ENCODE measurements around the gene FOXC1. TPM values are rescaled to one million over a fixed set of nuclear protein-coding genes. Genes with fewer than 3 reads are reported as not detected.

The FOXC1 gene
- total and polyA plus RNA-seq, 2 of the 13 experiments (the other 11 are each of a cell fraction or from before 2014, with no cell fraction given) = 0.44 to 0.55 TPM

- ChIA-PET CTCF (ENCODE audit: low intra/inter-chr PET ratio, low total read pairs) (no interaction called here), POLR2A (no interaction called here)
- no peak overlapping the region for H3K9ac ChIP-seq (ENCODE audit: insufficient read depth, low read depth, low read length)
- H3K27me3 ChIP-seq (ENCODE audit: control insufficient read depth in 1 of 2, insufficient read depth in 2 of 2, low read length in 2 of 2) = peaks cover 11 to 37% of the 10 kb centered on the region in 2 experiments; a peak in 4 of 5 replicates
- TF ChIP-seq ZNF512B (CRISPR knock-in tag; IDR thresholded peaks at IDR 0.05; ENCODE audit: borderline replicate concordance) = no peak
- H3K36me3 ChIP-seq (replicated peaks in 1 of 2; ENCODE audit: control insufficient read depth in 1 of 2, insufficient read depth in 2 of 2, low read length in 2 of 2) = no peaks in the 10 kb centered on the region
- intact Hi-C loops (cut with micrococcal nuclease; ENCODE audit: unreplicated experiment) = loop anchor here (10.0 kb wide), 1 partner anchor 1464 kb away; no protein-coding TSS in a partner anchor
- BruUV-seq (replicated peaks) = no TSS peak
- DNase-seq (ENCODE audit: low spot score) (no peak), ATAC-seq (no peak), FAIRE-seq (no peak)
- in situ Hi-C loops (cut with HindIII; ENCODE audit: extremely low pct_ligation_motif_present, low pct_unique_long_range_greater_than_20kb) = loop anchor here (5.0 kb wide), 2 partner anchors 617 to 1042 kb away; no protein-coding TSS in a partner anchor
- no peaks in the 10 kb centered on the region for H3K79me2 ChIP-seq (ENCODE audit: insufficient read depth, low read length)
- H3K4me3 ChIP-seq (replicated peaks in 1 of 3; ENCODE audit: insufficient read depth in 1 of 3, low read depth in 2 of 3, low read length in 3 of 3) = no peak overlapping the region
- H3K9me3 ChIP-seq (ENCODE audit: low read length) = no peaks in the 10 kb centered on the region
- H3K4me1 ChIP-seq (ENCODE audit: insufficient read depth, low read length) = peaks cover 29% of the 10 kb centered on the region
- 84% methylated on average over 9 of the region's 9 CpGs for WGBS (ENCODE audit: low lambda C conversion rate)
- no peak overlapping the region for H2AFZ ChIP-seq (ENCODE audit: low read length)
- H4K20me1 ChIP-seq (ENCODE audit: insufficient read depth, low read length) = no peaks in the 10 kb centered on the region
- no peak overlapping the region for H3K27ac ChIP-seq (ENCODE audit: extremely low read length, insufficient read depth, low read length)
- no peak overlapping the region for H3K4me2 ChIP-seq (ENCODE audit: low read depth, low read length)
Measured at GRCh38 chr6:1590580-1590979, 19.1 kb upstream of the FOXC1 start.

- Histone ChIP-seq H3K9me3 (ENCODE audit: low read length) (no peaks in the 10 kb centered on the region), H3K4me1 (ENCODE audit: insufficient read depth, low read length) (peaks cover 35% of the 10 kb centered on the region), H3K79me2 (ENCODE audit: insufficient read depth, low read length) (no peaks in the 10 kb centered on the region), H3K27ac (ENCODE audit: extremely low read length, insufficient read depth, low read length) (no peak overlapping the region), H3K4me2 (ENCODE audit: low read depth, low read length) (no peak overlapping the region), H3K9ac (ENCODE audit: insufficient read depth, low read depth, low read length) (no peak overlapping the region), H3K36me3 (replicated peaks in 1 of 2; ENCODE audit: control insufficient read depth in 1 of 2, insufficient read depth in 2 of 2, low read length in 2 of 2) (no peaks in the 10 kb centered on the region), H4K20me1 (ENCODE audit: insufficient read depth, low read length) (no peaks in the 10 kb centered on the region), H3K4me3 (replicated peaks in 1 of 3; ENCODE audit: insufficient read depth in 1 of 3, low read depth in 2 of 3, low read length in 3 of 3) (no peak overlapping the region), H2AFZ (ENCODE audit: low read length) (no peak overlapping the region), H3K27me3 (ENCODE audit: control insufficient read depth in 1 of 2, insufficient read depth in 2 of 2, low read length in 2 of 2) (peaks cover 11 to 39% of the 10 kb centered on the region in 2 experiments; a peak in 4 of 5 replicates)
- DNase-seq (ENCODE audit: low spot score) (no peak), FAIRE-seq (no peak), ATAC-seq (no peak)
- ChIA-PET CTCF (ENCODE audit: low intra/inter-chr PET ratio, low total read pairs) (no interaction called here), POLR2A (no interaction called here)
- BruUV-seq (replicated peaks) = no TSS peak
- in situ Hi-C loops (cut with HindIII; ENCODE audit: extremely low pct_ligation_motif_present, low pct_unique_long_range_greater_than_20kb) = loop anchor here (5.0 kb wide), 2 partner anchors 616 to 1041 kb away; no protein-coding TSS in a partner anchor
- peak; percentile 50 to 67; a peak in 3 of 4 replicates for TF ChIP-seq MAFK (conservative IDR thresholded peaks at IDR 0.05 in 1 of 2, IDR thresholded peaks at IDR 0.05 in 1 of 2; ENCODE audit: low read length in 2 of 2)
- no peak for TF ChIP-seq TFE3 (CRISPR knock-in tag; IDR thresholded peaks at IDR 0.05)
- TF ChIP-seq ZFP36L1 (CRISPR knock-in tag; IDR thresholded peaks at IDR 0.05) = no peak
- TF ChIP-seq MAFF (IDR thresholded peaks at IDR 0.05; ENCODE audit: low read depth, low read length) = peak; percentile 47; the same call in 1 of the 2 replicates
- WGBS (ENCODE audit: low lambda C conversion rate) = 87% methylated on average over 5 of the region's 5 CpGs
- intact Hi-C loops (cut with micrococcal nuclease; ENCODE audit: unreplicated experiment) = loop anchor here (10.0 kb wide), 1 partner anchor 1464 kb away; no protein-coding TSS in a partner anchor
Measured at GRCh38 chr6:1591243-1591642, 18.5 kb upstream of the FOXC1 start.

Data from HepG2 (cell line).